Activated T-cell treated with anti-CD3 and anti-CD28 coated beads, Interleukin-2, amount 50 U/mL, for 72 hours (primary cell): ENCODE data around the gene APCDD1. TPM values are rescaled to one million over a fixed set of nuclear protein-coding genes. Genes with fewer than 3 reads are reported as not detected.

Experiments used
- ATAC-seq, 2 donors: fragments of 150-1000 bp; cut with Tn5 transposase; replicated peaks in 1 of 2; 2 replicates each; pipeline ENCODE4 v1.10.0; 2021; ENCODE audit warnings: moderate library complexity in 2 of 2, mild to moderate bottlenecking in 1 of 2
- DNase-seq, 2 donors: peaks; one replicate each; pipeline ENCODE4 v3.0.0; 2021 to 2022; ENCODE audit warnings: mixed read lengths in 1 of 2
- H3K27ac Mint-ChIP-seq: one replicate; pipeline ENCODE4 v1.8.0; 2022; ENCODE audit warnings: mild to moderate bottlenecking, moderate library complexity, mixed read lengths
- H3K27me3 Mint-ChIP-seq: one replicate; pipeline ENCODE4 v1.8.0; 2022; ENCODE audit warnings: low read depth, mixed read lengths
- H3K36me3 Mint-ChIP-seq, 2 donors: one replicate each; pipeline ENCODE4 v1.8.0; 2022; ENCODE audit warnings: mixed read lengths in 2 of 2, mild to moderate bottlenecking in 1 of 2; ENCODE audit not compliant: insufficient read depth in 2 of 2
- H3K4me1 Mint-ChIP-seq: one replicate; pipeline ENCODE4 v1.8.0; 2022; ENCODE audit warnings: low read depth, mixed read lengths
- H3K4me3 Mint-ChIP-seq, 2 donors: one replicate each; pipeline ENCODE4 v1.8.0; 2022; ENCODE audit warnings: mild to moderate bottlenecking in 2 of 2, mixed read lengths in 2 of 2, moderate library complexity in 2 of 2
- H3K9me3 Mint-ChIP-seq, 2 donors: one replicate each; pipeline ENCODE4 v1.8.0; 2022; ENCODE audit warnings: mixed read lengths in 2 of 2
- total RNA-seq, 2 donors: library from RNA; stranded (reverse); gene quantifications; one replicate each; pipeline ENCODE4 v1.2.3, GENCODE V29; 2022

Gene APCDD1
- total RNA-seq, 2 donors from 2014 or later = not detected

GRCh38 chr18:10475654-10476291 lies 21.3 kb downstream of the APCDD1 start:
- Mint-ChIP-seq H3K36me3 (no peaks in the 10 kb centered on the region), H3K4me1 (no peaks in the 10 kb centered on the region), H3K27ac (no peak overlapping the region), H3K9me3 (no peaks in the 10 kb centered on the region), H3K4me3 (no peak overlapping the region), H3K27me3 (peaks cover 24% of the 10 kb centered on the region)
- ATAC-seq (no peak), DNase-seq (no peak)

GRCh38 chr18:10476338-10476791 lies 21.9 kb downstream of the APCDD1 start:
- Mint-ChIP-seq H3K4me1 (no peaks in the 10 kb centered on the region), H3K36me3 (no peaks in the 10 kb centered on the region), H3K27me3 (peaks cover 24% of the 10 kb centered on the region), H3K4me3 (no peak overlapping the region), H3K27ac (no peak overlapping the region), H3K9me3 (no peaks in the 10 kb centered on the region)
- ATAC-seq (no peak), DNase-seq (no peak)

- Mint-ChIP-seq H3K27ac (no peak overlapping the region), H3K4me3 (no peak overlapping the region), H3K4me1 (no peaks in the 10 kb centered on the region), H3K36me3 (no peaks in the 10 kb centered on the region), H3K9me3 (no peaks in the 10 kb centered on the region), H3K27me3 (peaks cover 24% of the 10 kb centered on the region)
- no peak for ATAC-seq
- DNase-seq = no peak
Observed at GRCh38 chr18:10477121-10477862, 22.9 kb downstream of the APCDD1 start.

- ATAC-seq (no peak), DNase-seq (no peak)
- Mint-ChIP-seq H3K4me3 (no peak overlapping the region), H3K9me3 (no peaks in the 10 kb centered on the region), H3K27me3 (peaks cover 24% of the 10 kb centered on the region), H3K4me1 (no peaks in the 10 kb centered on the region), H3K36me3 (no peaks in the 10 kb centered on the region), H3K27ac (no peak overlapping the region)
Observed at GRCh38 chr18:10477863-10478260, 23.4 kb downstream of the APCDD1 start.

- H3K27me3 Mint-ChIP-seq = peaks cover 5% of the 10 kb centered on the region
- no peaks in the 10 kb centered on the region for H3K36me3 Mint-ChIP-seq
- ATAC-seq (no peak), DNase-seq (no peak)
- H3K4me3 Mint-ChIP-seq = no peak overlapping the region
- no peaks in the 10 kb centered on the region for H3K9me3 Mint-ChIP-seq
- peaks cover 8% of the 10 kb centered on the region for H3K4me1 Mint-ChIP-seq
- H3K27ac Mint-ChIP-seq = no peak overlapping the region
Observed at GRCh38 chr18:10481831-10482230, 27.4 kb downstream of the APCDD1 start.

GRCh38 chr18:10482363-10482984 lies 28.0 kb downstream of the APCDD1 start:
- Mint-ChIP-seq H3K4me1 (peaks cover 8% of the 10 kb centered on the region), H3K36me3 (no peaks in the 10 kb centered on the region), H3K9me3 (no peaks in the 10 kb centered on the region), H3K27me3 (no peaks in the 10 kb centered on the region), H3K27ac (no peak overlapping the region), H3K4me3 (no peak overlapping the region)
- DNase-seq (no peak), ATAC-seq (no peak)

- Mint-ChIP-seq H3K4me3 (no peak overlapping the region), H3K27me3 (no peaks in the 10 kb centered on the region), H3K4me1 (peaks cover 8% of the 10 kb centered on the region), H3K27ac (no peak overlapping the region), H3K9me3 (no peaks in the 10 kb centered on the region), H3K36me3 (no peaks in the 10 kb centered on the region)
- ATAC-seq (peak; percentile 41 to 72), DNase-seq (peak in 1 of 2 donors; percentile 10)
Observed at GRCh38 chr18:10482985-10483949, 28.8 kb downstream of the APCDD1 start.

GRCh38 chr18:10485475-10485874 lies 31.0 kb downstream of the APCDD1 start:
- H3K9me3 Mint-ChIP-seq = no peaks in the 10 kb centered on the region
- no peak for ATAC-seq
- H3K27me3 Mint-ChIP-seq = no peaks in the 10 kb centered on the region
- no peak for DNase-seq
- H3K4me3 Mint-ChIP-seq = no peak overlapping the region
- H3K27ac Mint-ChIP-seq = no peak overlapping the region
- H3K36me3 Mint-ChIP-seq = no peaks in the 10 kb centered on the region
- peaks cover 12% of the 10 kb centered on the region for H3K4me1 Mint-ChIP-seq

GRCh38 chr18:10486362-10486761 lies 31.9 kb downstream of the APCDD1 start:
- Mint-ChIP-seq H3K4me3 (no peak overlapping the region), H3K4me1 (peaks cover 19% of the 10 kb centered on the region), H3K9me3 (no peaks in the 10 kb centered on the region), H3K27me3 (no peaks in the 10 kb centered on the region), H3K27ac (no peak overlapping the region), H3K36me3 (no peaks in the 10 kb centered on the region)
- ATAC-seq (no peak), DNase-seq (no peak)

GRCh38 chr18:10487154-10487553 lies 32.7 kb downstream of the APCDD1 start:
- no peak overlapping the region for H3K4me3 Mint-ChIP-seq
- no peaks in the 10 kb centered on the region for H3K36me3 Mint-ChIP-seq
- peaks cover 19% of the 10 kb centered on the region for H3K4me1 Mint-ChIP-seq
- no peak overlapping the region for H3K27ac Mint-ChIP-seq
- DNase-seq (no peak), ATAC-seq (no peak)
- H3K9me3 Mint-ChIP-seq = no peaks in the 10 kb centered on the region
- no peaks in the 10 kb centered on the region for H3K27me3 Mint-ChIP-seq

- no peak for ATAC-seq
- Mint-ChIP-seq H3K9me3 (no peaks in the 10 kb centered on the region), H3K27me3 (no peaks in the 10 kb centered on the region), H3K36me3 (no peaks in the 10 kb centered on the region), H3K27ac (no peak overlapping the region), H3K4me3 (no peak overlapping the region), H3K4me1 (peaks cover 18% of the 10 kb centered on the region)
- no peak for DNase-seq
Observed at GRCh38 chr18:10488017-10488416, 33.6 kb downstream of the APCDD1 start.

- Mint-ChIP-seq H3K4me1 (peaks cover 12% of the 10 kb centered on the region), H3K36me3 (no peaks in the 10 kb centered on the region), H3K4me3 (no peak overlapping the region), H3K27ac (no peak overlapping the region), H3K9me3 (no peaks in the 10 kb centered on the region), H3K27me3 (no peaks in the 10 kb centered on the region)
- ATAC-seq (peak; percentile 100), DNase-seq (peak; percentile 73 to 82)
Observed at GRCh38 chr18:10490401-10491165, 36.1 kb downstream of the APCDD1 start.
